ENCODE results near the gene ATG7. TPM values are rescaled to one million over a fixed set of nuclear protein-coding genes. Genes with fewer than 3 reads are reported as not detected.
"Not testable (repeated sequence)": the region's sequence is repeated elsewhere in the genome, so short reads cannot be mapped to it uniquely, and the experiment has no call there.

The ATG7 gene
- total RNA-seq, 1 donor from 2014 or later, result 45.2 TPM

DNA sequence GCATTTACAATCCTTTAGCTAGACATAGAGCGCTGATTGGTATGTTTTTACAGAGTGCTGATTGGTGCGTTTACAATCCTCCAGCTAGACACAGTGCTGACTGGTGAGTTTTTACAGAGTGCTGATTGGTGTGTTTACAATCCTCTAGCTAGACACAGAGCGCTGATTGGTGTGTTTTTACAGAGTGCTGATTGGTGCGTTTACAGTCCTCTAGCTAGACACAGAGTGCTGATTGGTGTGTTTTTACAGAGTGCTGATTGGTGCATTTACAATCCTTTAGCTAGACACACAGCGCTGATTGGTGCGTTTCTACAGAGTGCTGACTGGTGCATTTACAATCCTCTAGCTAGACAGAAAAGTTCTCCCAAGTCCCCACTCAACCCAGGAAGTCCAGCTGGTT lies 76.7 kb downstream of the ATG7 start:
- H3K4me3 Mint-ChIP-seq (ENCODE audit: low read depth), result not testable (repeated sequence)
- peaks cover 80% of the 10 kb centered on the region for H3K36me3 Mint-ChIP-seq (ENCODE audit: low read depth)

DNA sequence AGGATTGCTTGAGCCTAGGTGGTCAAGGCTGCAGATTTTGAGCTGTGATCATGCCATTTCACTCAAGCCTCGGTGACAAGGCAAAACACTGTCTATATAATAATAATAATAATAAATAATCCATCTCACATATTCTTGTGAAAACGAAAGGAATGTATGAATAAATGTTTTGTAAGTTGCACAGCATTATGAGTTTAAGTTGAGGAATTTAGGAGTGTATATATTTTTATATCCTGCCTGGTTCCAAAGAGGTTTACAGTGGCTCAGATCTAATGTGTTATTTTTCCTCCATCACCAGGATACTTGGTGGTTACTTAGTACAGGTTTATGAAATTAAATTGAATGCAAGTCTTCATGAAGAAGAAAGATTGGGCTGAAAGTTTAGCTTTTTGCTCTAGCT lies 77.2 kb downstream of the ATG7 start:
- Mint-ChIP-seq H3K36me3 (ENCODE audit: low read depth) (peaks cover 79% of the 10 kb centered on the region), H3K27me3 (ENCODE audit: low read depth) (no peaks in the 10 kb centered on the region), H3K9me3 (peaks cover 5% of the 10 kb centered on the region), H3K4me1 (ENCODE audit: low read depth) (no peaks in the 10 kb centered on the region), H3K27ac (no peak overlapping the region), H3K4me3 (ENCODE audit: low read depth) (no peak overlapping the region)
- DNase-seq (ENCODE audit: low spot score), result no peak
- intact Hi-C loops (cut with micrococcal nuclease), result no loop called here

More for the DNA sequence above, 76.7 kb downstream of the ATG7 start:
- intact Hi-C loops (cut with micrococcal nuclease); H3K9me3 Mint-ChIP-seq; DNase-seq (ENCODE audit: low spot score); H3K27me3 Mint-ChIP-seq (ENCODE audit: low read depth); H3K4me1 Mint-ChIP-seq (ENCODE audit: low read depth); H3K27ac Mint-ChIP-seq: not testable (repeated sequence)

DNA sequence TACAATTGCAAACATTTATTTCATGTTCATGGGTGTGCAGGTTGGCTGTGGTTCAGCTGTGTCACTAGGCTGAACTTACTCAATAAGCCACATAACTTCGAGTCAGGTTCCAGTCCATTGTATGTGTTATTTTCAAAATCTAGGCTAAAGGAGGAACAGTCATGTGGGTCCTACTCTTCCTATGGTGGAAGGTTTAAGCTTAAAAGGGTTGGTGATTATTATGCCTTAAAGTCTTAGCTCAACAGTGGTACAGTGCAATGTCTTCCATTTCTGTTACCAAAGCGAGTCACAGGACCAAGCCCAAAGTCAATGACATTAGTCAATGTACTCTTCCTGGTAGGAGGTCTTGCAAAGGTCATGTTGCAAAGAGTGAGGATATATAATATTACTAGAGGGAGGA lies 78.2 kb downstream of the ATG7 start:
- no peaks in the 10 kb centered on the region for H3K4me1 Mint-ChIP-seq (ENCODE audit: low read depth)
- DNase-seq (ENCODE audit: low spot score), result no peak
- H3K4me3 Mint-ChIP-seq (ENCODE audit: low read depth), result no peak overlapping the region
- intact Hi-C loops (cut with micrococcal nuclease), result no loop called here
- H3K9me3 Mint-ChIP-seq, result peaks cover 5% of the 10 kb centered on the region
- H3K27me3 Mint-ChIP-seq (ENCODE audit: low read depth), result no peaks in the 10 kb centered on the region
- no peak overlapping the region for H3K27ac Mint-ChIP-seq
- H3K36me3 Mint-ChIP-seq (ENCODE audit: low read depth), result peaks cover 76% of the 10 kb centered on the region

DNA sequence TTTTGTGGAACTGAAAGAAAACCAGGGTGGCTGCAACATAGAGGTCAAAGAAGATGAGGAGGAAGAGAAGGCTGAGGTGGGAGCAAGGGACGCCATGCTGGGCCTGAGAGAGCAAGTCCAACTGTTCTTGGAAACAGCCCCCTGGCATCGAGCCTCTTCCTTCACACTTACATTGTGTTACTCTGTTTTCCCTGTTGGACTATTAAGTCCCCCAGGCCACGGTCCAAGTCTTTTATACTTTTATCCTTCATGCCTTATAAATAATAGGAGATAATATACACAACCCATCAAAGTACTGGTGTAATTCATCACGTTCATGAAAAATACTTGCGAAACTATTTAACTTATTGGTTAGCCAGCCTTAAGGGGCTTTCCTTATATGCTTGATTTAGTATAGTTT lies 79.3 kb downstream of the ATG7 start:
- H3K36me3 Mint-ChIP-seq (ENCODE audit: low read depth), result peaks cover 71% of the 10 kb centered on the region
- H3K9me3 Mint-ChIP-seq, result peaks cover 5% of the 10 kb centered on the region
- H3K4me1 Mint-ChIP-seq (ENCODE audit: low read depth), result no peaks in the 10 kb centered on the region
- H3K27ac Mint-ChIP-seq, result no peak overlapping the region
- no peak for DNase-seq (ENCODE audit: low spot score)
- intact Hi-C loops (cut with micrococcal nuclease), result no loop called here
- H3K27me3 Mint-ChIP-seq (ENCODE audit: low read depth), result no peaks in the 10 kb centered on the region
- H3K4me3 Mint-ChIP-seq (ENCODE audit: low read depth), result no peak overlapping the region

DNA sequence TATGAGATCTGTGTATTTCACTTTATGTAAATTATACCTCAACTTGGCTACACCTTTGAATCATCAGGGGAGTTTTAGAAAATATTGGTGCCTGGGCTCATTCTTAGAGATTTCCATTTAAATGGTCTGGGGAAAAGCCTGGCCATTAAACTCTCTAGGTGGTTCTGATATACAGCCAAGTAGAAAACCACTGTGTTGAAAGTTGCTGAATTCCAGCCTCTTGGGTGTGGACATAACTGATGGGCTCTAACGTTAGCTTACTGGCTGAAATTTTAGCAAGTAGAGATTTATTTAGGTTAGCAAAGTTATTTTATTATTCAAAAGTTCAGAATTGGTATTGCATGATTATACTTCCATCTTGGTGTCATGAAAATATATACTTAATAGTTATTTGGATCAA lies 84.1 kb downstream of the ATG7 start:
- Mint-ChIP-seq H3K4me3 (ENCODE audit: low read depth) (no peak overlapping the region), H3K36me3 (ENCODE audit: low read depth) (peaks cover 43% of the 10 kb centered on the region), H3K4me1 (ENCODE audit: low read depth) (no peaks in the 10 kb centered on the region), H3K9me3 (no peaks in the 10 kb centered on the region), H3K27me3 (ENCODE audit: low read depth) (no peaks in the 10 kb centered on the region), H3K27ac (no peak overlapping the region)
- intact Hi-C loops (cut with micrococcal nuclease), result no loop called here
- DNase-seq (ENCODE audit: low spot score), result no peak

DNA sequence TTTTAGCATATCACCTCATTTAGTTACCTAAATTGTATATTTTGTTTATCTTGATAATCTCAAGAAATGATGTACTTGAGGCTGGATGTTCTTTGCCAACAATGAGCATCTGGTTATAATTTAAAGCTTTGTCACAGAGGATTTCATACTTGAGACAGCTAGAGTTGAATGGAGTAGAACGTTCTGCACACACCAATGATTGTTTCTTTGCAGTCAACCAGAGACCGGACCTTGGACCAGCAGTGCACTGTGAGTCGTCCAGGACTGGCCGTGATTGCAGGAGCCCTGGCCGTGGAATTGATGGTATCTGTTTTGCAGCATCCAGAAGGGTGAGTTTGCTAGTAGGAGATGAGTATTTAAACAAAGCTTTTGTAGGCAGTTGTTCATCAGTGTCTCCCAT lies 90.4 kb downstream of the ATG7 start:
- no peak overlapping the region for H3K4me3 Mint-ChIP-seq (ENCODE audit: low read depth)
- H3K27me3 Mint-ChIP-seq (ENCODE audit: low read depth), result no peaks in the 10 kb centered on the region
- peaks cover 70% of the 10 kb centered on the region for H3K36me3 Mint-ChIP-seq (ENCODE audit: low read depth)
- peak overlapping the region; percentile 58 for H3K27ac Mint-ChIP-seq
- no peaks in the 10 kb centered on the region for H3K9me3 Mint-ChIP-seq
- peaks cover 36% of the 10 kb centered on the region for H3K4me1 Mint-ChIP-seq (ENCODE audit: low read depth)
- DNase-seq (ENCODE audit: low spot score), result no peak
- intact Hi-C loops (cut with micrococcal nuclease), result loop anchor here (5.0 to 10.0 kb wide), 3 partner anchors 60 to 482 kb away; partner anchors contain the start of genes TAMM41 and VGLL4

DNA sequence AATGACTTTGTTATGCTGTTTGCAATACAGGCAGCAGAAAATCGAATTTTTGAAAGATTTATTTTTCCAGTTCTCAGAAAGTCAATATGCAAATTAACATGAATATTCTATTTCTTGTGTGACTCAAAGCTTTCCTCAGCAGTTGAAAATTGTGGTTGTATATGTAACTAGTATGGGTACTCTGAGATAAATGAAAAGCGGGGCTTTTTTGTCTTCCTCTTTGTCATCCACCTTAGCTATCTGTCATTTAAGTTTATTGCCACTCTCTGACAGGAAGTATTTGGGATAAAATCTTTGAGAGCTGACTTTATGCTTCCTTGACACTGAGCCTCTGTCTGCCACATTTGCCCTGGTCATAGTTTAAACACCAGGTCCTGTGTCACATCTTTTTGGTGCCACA lies 91.5 kb downstream of the ATG7 start:
- Mint-ChIP-seq H3K27ac (peak overlapping the region; percentile 58), H3K4me3 (ENCODE audit: low read depth) (no peak overlapping the region), H3K4me1 (ENCODE audit: low read depth) (peaks cover 36% of the 10 kb centered on the region), H3K27me3 (ENCODE audit: low read depth) (no peaks in the 10 kb centered on the region), H3K36me3 (ENCODE audit: low read depth) (peaks cover 73% of the 10 kb centered on the region), H3K9me3 (no peaks in the 10 kb centered on the region)
- intact Hi-C loops (cut with micrococcal nuclease), result loop anchor here (1.0 to 10.0 kb wide), 4 partner anchors 61 to 481 kb away; partner anchors contain the start of genes TAMM41 and VGLL4
- no peak for DNase-seq (ENCODE audit: low spot score)

DNA sequence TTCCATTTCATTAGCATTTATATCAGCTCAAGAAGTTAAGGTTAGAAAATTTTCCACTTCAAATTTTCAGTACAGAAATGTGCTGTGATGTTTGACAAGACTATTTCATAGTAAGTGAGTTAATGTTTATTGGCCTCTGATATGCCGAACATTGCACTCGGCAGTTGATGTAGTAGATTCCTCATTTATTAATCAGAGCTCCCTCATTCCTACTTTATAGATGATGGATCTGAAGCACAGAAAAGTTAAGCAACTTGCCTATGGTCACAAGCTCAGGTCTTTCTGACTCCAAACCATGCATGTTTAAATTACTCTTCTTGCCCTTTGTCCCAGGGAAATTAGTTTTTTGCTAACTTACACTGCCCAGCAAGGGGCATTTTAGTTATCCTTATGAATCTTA lies 92.0 kb downstream of the ATG7 start:
- peak overlapping the region; percentile 58 for H3K27ac Mint-ChIP-seq
- H3K9me3 Mint-ChIP-seq, result no peaks in the 10 kb centered on the region
- no peak overlapping the region for H3K4me3 Mint-ChIP-seq (ENCODE audit: low read depth)
- no peak for DNase-seq (ENCODE audit: low spot score)
- peaks cover 74% of the 10 kb centered on the region for H3K36me3 Mint-ChIP-seq (ENCODE audit: low read depth)
- H3K4me1 Mint-ChIP-seq (ENCODE audit: low read depth), result peaks cover 36% of the 10 kb centered on the region
- H3K27me3 Mint-ChIP-seq (ENCODE audit: low read depth), result no peaks in the 10 kb centered on the region
- intact Hi-C loops (cut with micrococcal nuclease), result loop anchor here (5.0 to 10.0 kb wide), 3 partner anchors 62 to 481 kb away; partner anchors contain the start of genes TAMM41 and VGLL4

DNA sequence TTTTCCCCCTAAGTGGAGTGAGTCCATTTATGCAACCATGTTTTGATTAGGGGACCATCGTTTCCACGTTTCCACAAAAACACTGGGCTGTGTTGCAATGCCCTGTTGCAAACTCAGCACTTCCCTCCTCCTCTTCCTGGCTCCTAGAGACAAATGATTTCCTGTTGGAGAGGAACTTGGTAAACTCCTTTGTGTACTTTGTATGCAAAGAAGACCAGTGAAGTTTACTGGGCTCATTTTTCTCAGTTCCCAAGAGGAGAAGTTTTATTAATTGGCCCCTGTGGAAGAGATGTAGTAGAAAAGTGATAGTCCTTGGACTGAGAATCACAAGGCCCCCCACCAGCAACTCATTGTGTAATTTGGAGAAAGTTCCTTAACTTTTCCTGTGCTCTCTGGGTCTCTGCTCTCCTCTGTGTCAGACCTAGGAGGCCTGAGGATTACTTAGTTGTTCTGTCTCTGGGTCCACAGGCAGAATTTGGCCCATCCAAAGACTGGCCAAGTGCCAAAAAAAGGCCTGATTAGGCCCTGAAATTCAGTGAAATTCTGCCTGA lies 95.0 kb downstream of the ATG7 start:
- peaks cover 61% of the 10 kb centered on the region for H3K36me3 Mint-ChIP-seq (ENCODE audit: low read depth)

DNA sequence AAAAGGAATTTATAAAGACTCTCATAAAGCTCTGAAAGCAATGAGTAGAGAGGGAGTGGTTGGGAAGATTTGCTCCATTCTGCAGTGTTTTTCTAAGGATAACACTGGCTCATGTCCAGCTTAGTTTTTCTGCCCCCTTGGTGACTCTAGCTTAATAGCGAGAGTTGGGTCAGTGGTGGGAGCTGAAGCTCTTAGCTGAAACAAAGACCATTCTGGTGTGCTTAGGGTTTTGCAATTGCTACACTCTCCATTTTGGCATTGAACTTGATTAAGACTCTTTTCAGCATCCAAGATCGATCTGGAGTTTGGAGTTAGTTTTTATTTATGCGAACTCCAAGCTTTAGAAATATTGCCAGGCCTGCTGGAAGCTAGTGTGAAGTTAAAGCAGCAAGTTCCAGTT lies 98.0 kb downstream of the ATG7 start:
- H3K9me3 Mint-ChIP-seq, result no peaks in the 10 kb centered on the region
- no peak overlapping the region for H3K27ac Mint-ChIP-seq
- no peak for DNase-seq (ENCODE audit: low spot score)
- H3K27me3 Mint-ChIP-seq (ENCODE audit: low read depth), result no peaks in the 10 kb centered on the region
- no peak overlapping the region for H3K4me3 Mint-ChIP-seq (ENCODE audit: low read depth)
- intact Hi-C loops (cut with micrococcal nuclease), result no loop called here
- peaks cover 6% of the 10 kb centered on the region for H3K4me1 Mint-ChIP-seq (ENCODE audit: low read depth)
- peaks cover 31% of the 10 kb centered on the region for H3K36me3 Mint-ChIP-seq (ENCODE audit: low read depth)

More for the DNA sequence above, 95.0 kb downstream of the ATG7 start:
- no peak for DNase-seq (ENCODE audit: low spot score)
- peaks cover 31% of the 10 kb centered on the region for H3K4me1 Mint-ChIP-seq (ENCODE audit: low read depth)
- no peak overlapping the region for H3K4me3 Mint-ChIP-seq (ENCODE audit: low read depth)
- no peaks in the 10 kb centered on the region for H3K9me3 Mint-ChIP-seq
- intact Hi-C loops (cut with micrococcal nuclease), result loop anchor here (10.0 kb wide), 1 partner anchor 478 kb away; the partner anchor contains the start of gene TAMM41
- H3K27ac Mint-ChIP-seq, result no peak overlapping the region
- H3K27me3 Mint-ChIP-seq (ENCODE audit: low read depth), result no peaks in the 10 kb centered on the region

DNA sequence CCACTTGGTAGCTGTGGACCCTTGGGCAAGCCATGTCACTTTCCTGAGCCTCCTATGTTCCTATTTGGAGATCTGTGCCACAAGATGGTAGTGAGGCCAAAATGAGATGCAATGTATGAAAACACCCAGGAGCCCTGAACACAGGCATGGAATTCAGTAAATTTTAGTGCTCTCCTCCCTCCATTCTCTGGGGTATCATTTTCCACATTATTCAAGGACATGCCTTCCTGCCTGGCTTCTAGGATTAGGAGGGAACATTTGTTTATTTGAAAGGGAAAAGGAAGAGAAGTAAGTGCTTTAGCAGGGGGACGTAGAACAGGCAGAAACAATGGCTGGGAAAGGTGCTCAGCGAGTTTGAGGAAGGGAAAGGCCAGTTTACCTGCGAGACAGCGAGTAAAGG lies 98.8 kb downstream of the ATG7 start:
- Mint-ChIP-seq H3K36me3 (ENCODE audit: low read depth) (peaks cover 24% of the 10 kb centered on the region), H3K9me3 (no peaks in the 10 kb centered on the region), H3K4me3 (ENCODE audit: low read depth) (no peak overlapping the region), H3K27me3 (ENCODE audit: low read depth) (no peaks in the 10 kb centered on the region), H3K27ac (no peak overlapping the region), H3K4me1 (ENCODE audit: low read depth) (peaks cover 4% of the 10 kb centered on the region)
- intact Hi-C loops (cut with micrococcal nuclease), result no loop called here
- DNase-seq (ENCODE audit: low spot score), result no peak

DNA sequence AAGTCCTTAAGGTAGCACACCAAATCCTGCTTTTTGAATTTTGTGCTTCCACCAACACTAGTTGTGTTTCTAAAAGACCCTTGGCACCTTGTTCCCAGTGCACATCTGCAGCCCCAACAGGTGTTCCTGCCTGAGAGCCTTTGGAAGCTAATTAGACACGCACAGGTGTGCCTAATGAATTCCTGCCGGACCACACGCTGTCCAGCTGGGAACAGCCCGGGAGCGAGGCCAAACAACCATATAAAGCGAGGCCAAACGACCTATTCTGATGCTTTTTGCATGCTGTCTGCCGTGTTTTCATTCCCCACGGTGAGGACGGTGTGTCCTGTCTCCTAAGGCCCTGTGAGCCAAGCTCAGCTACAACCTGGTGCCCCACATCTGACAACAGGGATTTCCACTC lies 99.5 kb downstream of the ATG7 start:
- intact Hi-C loops (cut with micrococcal nuclease), result no loop called here
- no peak overlapping the region for H3K27ac Mint-ChIP-seq

DNA sequence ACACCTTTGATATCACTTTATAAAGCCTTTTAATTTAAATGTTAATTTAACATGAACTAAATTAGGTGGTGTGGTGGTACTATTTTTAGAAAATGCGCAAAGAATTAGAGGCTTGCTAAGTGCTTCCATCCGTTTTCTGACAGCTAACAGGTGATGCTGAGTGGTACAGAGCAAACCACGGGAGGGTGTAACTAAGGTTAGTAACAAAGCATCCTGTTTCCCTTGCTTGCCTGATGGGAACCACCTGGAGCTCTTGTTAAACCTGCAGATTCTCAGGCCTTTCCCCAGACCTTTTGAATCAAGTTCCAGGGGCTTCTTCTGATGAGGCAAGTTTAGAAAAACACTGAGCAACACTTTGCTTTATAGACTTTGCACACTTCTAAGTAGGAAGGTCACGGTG lies 101.0 kb downstream of the ATG7 start:
- no peak overlapping the region for H3K27ac Mint-ChIP-seq
- H3K27me3 Mint-ChIP-seq (ENCODE audit: low read depth), result no peaks in the 10 kb centered on the region
- no peaks in the 10 kb centered on the region for H3K4me1 Mint-ChIP-seq (ENCODE audit: low read depth)
- H3K36me3 Mint-ChIP-seq (ENCODE audit: low read depth), result peaks cover 7% of the 10 kb centered on the region
- H3K9me3 Mint-ChIP-seq, result no peaks in the 10 kb centered on the region
- H3K4me3 Mint-ChIP-seq (ENCODE audit: low read depth), result no peak overlapping the region
- DNase-seq (ENCODE audit: low spot score), result no peak
- intact Hi-C loops (cut with micrococcal nuclease), result no loop called here

More for the DNA sequence above, 99.5 kb downstream of the ATG7 start:
- Mint-ChIP-seq H3K4me1 (ENCODE audit: low read depth) (peaks cover under 1% of the 10 kb centered on the region), H3K27me3 (ENCODE audit: low read depth) (no peaks in the 10 kb centered on the region), H3K36me3 (ENCODE audit: low read depth) (peaks cover 18% of the 10 kb centered on the region), H3K9me3 (no peaks in the 10 kb centered on the region), H3K4me3 (ENCODE audit: low read depth) (no peak overlapping the region)
- no peak for DNase-seq (ENCODE audit: low spot score)

DNA sequence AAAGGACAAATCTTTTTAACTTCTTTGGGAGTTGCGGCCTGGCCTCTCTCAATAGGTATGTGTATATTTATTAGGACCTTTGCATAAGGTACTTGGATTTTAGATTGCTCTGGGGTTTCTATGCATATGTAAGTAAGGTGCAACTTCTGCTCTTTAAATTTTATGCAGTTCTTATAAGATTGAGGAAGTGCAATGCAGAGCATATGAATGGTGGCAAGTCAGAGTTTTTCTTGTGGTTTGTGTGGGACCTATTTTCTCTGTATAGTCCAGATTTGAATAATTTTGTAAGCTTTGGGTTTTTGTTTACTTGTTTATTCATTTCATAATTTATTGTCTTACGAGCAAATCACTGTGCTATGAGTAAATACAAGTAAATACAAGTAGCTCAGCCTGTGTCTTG lies 101.5 kb downstream of the ATG7 start:
- Mint-ChIP-seq H3K4me1 (ENCODE audit: low read depth) (no peaks in the 10 kb centered on the region), H3K4me3 (ENCODE audit: low read depth) (no peak overlapping the region), H3K9me3 (no peaks in the 10 kb centered on the region), H3K27me3 (ENCODE audit: low read depth) (no peaks in the 10 kb centered on the region), H3K36me3 (ENCODE audit: low read depth) (peaks cover 7% of the 10 kb centered on the region), H3K27ac (no peak overlapping the region)
- DNase-seq (ENCODE audit: low spot score), result no peak
- intact Hi-C loops (cut with micrococcal nuclease), result no loop called here

All from activated T-helper 2 cell treated with anti-CD3 and anti-CD28 coated beads, Interferon-gamma antibody, Interleukin-2, Interleukin-4, amounts not matched to agents 10 μg/mL and 5 μg/mL and 100 μg/mL, durations not matched to agents 14 hours and 24 hours and 36 hours (primary cell).